ENCODE measurements around the gene ABI3BP.

ABI3BP gene

GRCh38 chr3:100777271-100777670 is 215.9 kb downstream of the ABI3BP start:
- Histone ChIP-seq H3K36me3 (ENCODE audit: low read length) (no peaks in the 10 kb centered on the region), H3F3A (ENCODE audit: insufficient read depth) (no peaks in the 10 kb centered on the region), H3K9me3 (ENCODE audit: insufficient read depth, low read length) (no peaks in the 10 kb centered on the region), H3K4me3 (ENCODE audit: insufficient read depth, low read length, poor library complexity, severe bottlenecking) (no peak overlapping the region), H3K9ac (ENCODE audit: low read length) (no peak overlapping the region), H3K9me2 (replicated peaks; ENCODE audit: insufficient read depth, low read length) (no peaks in the 10 kb centered on the region), H3K4me2 (ENCODE audit: low read depth, low read length, poor library complexity, severe bottlenecking) (no peak overlapping the region), H3K79me2 (ENCODE audit: insufficient read depth, low read length) (no peaks in the 10 kb centered on the region), H2AFZ (ENCODE audit: low read depth, low read length, severe bottlenecking) (no peak overlapping the region), H3K27me3 (ENCODE audit: low read length) (no peaks in the 10 kb centered on the region), H3K27ac (ENCODE audit: low read depth, low read length) (no peak overlapping the region), H4K20me1 (ENCODE audit: low read depth, low read length) (no peaks in the 10 kb centered on the region)
- no peak for TF ChIP-seq CTCF (IDR thresholded peaks at IDR 0.05; ENCODE audit: insufficient read depth, low read length, poor library complexity, severe bottlenecking)
- TF ChIP-seq EZH2phosphoT487 (conservative IDR thresholded peaks at IDR 0.05; ENCODE audit: low read length) = no peak

GRCh38 chr3:100776746-100777145 is 216.5 kb downstream of the ABI3BP start:
- H4K20me1 ChIP-seq (ENCODE audit: low read depth, low read length) = no peaks in the 10 kb centered on the region
- H3K4me2 ChIP-seq (ENCODE audit: low read depth, low read length, poor library complexity, severe bottlenecking) = no peak overlapping the region
- H3K9ac ChIP-seq (ENCODE audit: low read length) = no peak overlapping the region
- no peaks in the 10 kb centered on the region for H3K27me3 ChIP-seq (ENCODE audit: low read length)
- H3K4me3 ChIP-seq (ENCODE audit: insufficient read depth, low read length, poor library complexity, severe bottlenecking) = no peak overlapping the region
- no peaks in the 10 kb centered on the region for H3K9me3 ChIP-seq (ENCODE audit: insufficient read depth, low read length)
- no peak overlapping the region for H2AFZ ChIP-seq (ENCODE audit: low read depth, low read length, severe bottlenecking)
- no peaks in the 10 kb centered on the region for H3K9me2 ChIP-seq (replicated peaks; ENCODE audit: insufficient read depth, low read length)
- H3K36me3 ChIP-seq (ENCODE audit: low read length) = no peaks in the 10 kb centered on the region
- H3K27ac ChIP-seq (ENCODE audit: low read depth, low read length) = no peak overlapping the region
- no peaks in the 10 kb centered on the region for H3F3A ChIP-seq (ENCODE audit: insufficient read depth)
- H3K79me2 ChIP-seq (ENCODE audit: insufficient read depth, low read length) = no peaks in the 10 kb centered on the region
- TF ChIP-seq EZH2phosphoT487 (conservative IDR thresholded peaks at IDR 0.05; ENCODE audit: low read length) (no peak), CTCF (IDR thresholded peaks at IDR 0.05; ENCODE audit: insufficient read depth, low read length, poor library complexity, severe bottlenecking) (no peak)

GRCh38 chr3:100776097-100776729 is 217.0 kb downstream of the ABI3BP start:
- no peaks in the 10 kb centered on the region for H4K20me1 ChIP-seq (ENCODE audit: low read depth, low read length)
- H3K27me3 ChIP-seq (ENCODE audit: low read length) = no peaks in the 10 kb centered on the region
- H3K9me2 ChIP-seq (replicated peaks; ENCODE audit: insufficient read depth, low read length) = no peaks in the 10 kb centered on the region
- no peak overlapping the region for H3K4me2 ChIP-seq (ENCODE audit: low read depth, low read length, poor library complexity, severe bottlenecking)
- H3K36me3 ChIP-seq (ENCODE audit: low read length) = no peaks in the 10 kb centered on the region
- no peaks in the 10 kb centered on the region for H3F3A ChIP-seq (ENCODE audit: insufficient read depth)
- H3K9ac ChIP-seq (ENCODE audit: low read length) = no peak overlapping the region
- no peak overlapping the region for H3K4me3 ChIP-seq (ENCODE audit: insufficient read depth, low read length, poor library complexity, severe bottlenecking)
- H2AFZ ChIP-seq (ENCODE audit: low read depth, low read length, severe bottlenecking) = no peak overlapping the region
- H3K9me3 ChIP-seq (ENCODE audit: insufficient read depth, low read length) = no peaks in the 10 kb centered on the region
- no peak overlapping the region for H3K27ac ChIP-seq (ENCODE audit: low read depth, low read length)
- no peaks in the 10 kb centered on the region for H3K79me2 ChIP-seq (ENCODE audit: insufficient read depth, low read length)
- no peak for TF ChIP-seq EZH2phosphoT487 (conservative IDR thresholded peaks at IDR 0.05; ENCODE audit: low read length)
- no peak for TF ChIP-seq CTCF (IDR thresholded peaks at IDR 0.05; ENCODE audit: insufficient read depth, low read length, poor library complexity, severe bottlenecking)

Data from SU-DHL-6 (cell line).